HEK293 (cell line): Measurements from ENCODE around the gene COBL.

ENCODE experiments used
- BCL11A ChIP-seq: fragments of 450-650 bp; formaldehyde crosslinking; IDR thresholded peaks from 2 replicates; pipeline ENCODE4 v1.5.1; 2016; ENCODE audit warnings: low read depth, missing biosample characterization, missing genetic modification characterization
- FEZF1 ChIP-seq: fragments of 450-650 bp; formaldehyde crosslinking; IDR thresholded peaks from 2 replicates; pipeline ENCODE4 v1.5.1; 2016; ENCODE audit warnings: missing biosample characterization, missing genetic modification characterization
- GLIS1 ChIP-seq: fragments of 450-650 bp; formaldehyde crosslinking; IDR thresholded peaks from 2 replicates; pipeline ENCODE4 v1.5.1; 2016; ENCODE audit warnings: missing biosample characterization, missing genetic modification characterization
- GLIS2 ChIP-seq: fragments of 450-650 bp; formaldehyde crosslinking; IDR thresholded peaks from 2 replicates; pipeline ENCODE4 v1.5.1; 2016; ENCODE audit warnings: missing biosample characterization, missing genetic modification characterization
- HOXA7 ChIP-seq: sonication (generic); formaldehyde crosslinking; IDR thresholded peaks from 2 replicates; pipeline ENCODE4 v1.8.1; 2022; ENCODE audit warnings: missing genetic modification reagents, borderline replicate concordance
- KLF16 ChIP-seq: fragments of 450-650 bp; formaldehyde crosslinking; IDR thresholded peaks from 2 replicates; pipeline ENCODE4 v1.5.1; 2017; ENCODE audit warnings: missing biosample characterization, missing genetic modification characterization
- KLF8 ChIP-seq: fragments of 450-650 bp; formaldehyde crosslinking; IDR thresholded peaks from 2 replicates; pipeline ENCODE4 v1.5.1; 2016; ENCODE audit warnings: missing biosample characterization, missing genetic modification characterization
- OVOL3 ChIP-seq: fragments of 450-650 bp; formaldehyde crosslinking; IDR thresholded peaks from 2 replicates; pipeline ENCODE4 v1.5.1; 2016; ENCODE audit warnings: missing biosample characterization, missing genetic modification characterization
- SCRT2 ChIP-seq: fragments of 450-650 bp; formaldehyde crosslinking; IDR thresholded peaks from 2 replicates; pipeline ENCODE4 v1.5.1; 2016; ENCODE audit warnings: missing biosample characterization, missing genetic modification characterization
- SETDB1 ChIP-seq: IDR thresholded peaks from one replicate; pipeline ENCODE4 v1.6.1; 2017; ENCODE audit warnings: mild to moderate bottlenecking, low read length, moderate library complexity, mixed read lengths; ENCODE audit not compliant: insufficient read length
- ZBTB10 ChIP-seq: fragments of 450-650 bp; formaldehyde crosslinking; IDR thresholded peaks from 2 replicates; pipeline ENCODE4 v1.5.1; 2016; ENCODE audit warnings: missing biosample characterization, missing genetic modification characterization
- ZBTB44 ChIP-seq: fragments of 450-650 bp; IDR thresholded peaks from 2 replicates; pipeline ENCODE4 v1.5.1; 2018; ENCODE audit warnings: missing biosample characterization, mild to moderate bottlenecking, missing genetic modification characterization
- ZBTB8A ChIP-seq: fragments of 450-650 bp; formaldehyde crosslinking; IDR thresholded peaks from 2 replicates; pipeline ENCODE4 v1.5.1; 2016; ENCODE audit warnings: missing biosample characterization, missing genetic modification characterization
- ZNF133 ChIP-seq: fragments of 450-650 bp; formaldehyde crosslinking; IDR thresholded peaks from 2 replicates; pipeline ENCODE4 v1.5.1; 2016; ENCODE audit warnings: missing biosample characterization, missing genetic modification characterization
- ZNF37A ChIP-seq: fragments of 450-650 bp; IDR thresholded peaks from 2 replicates; pipeline ENCODE4 v1.5.1; 2018; ENCODE audit warnings: missing biosample characterization, missing genetic modification characterization
- ZNF394 ChIP-seq: fragments of 450-650 bp; formaldehyde crosslinking; IDR thresholded peaks from 2 replicates; pipeline ENCODE4 v1.5.1; 2016; ENCODE audit warnings: missing biosample characterization, missing genetic modification characterization, mild to moderate bottlenecking, moderate library complexity, borderline replicate concordance
- ZNF404 ChIP-seq: fragments of 450-650 bp; formaldehyde crosslinking; IDR thresholded peaks from 2 replicates; pipeline ENCODE4 v1.5.1; 2017; ENCODE audit warnings: missing biosample characterization, missing genetic modification characterization
- ZNF518A ChIP-seq: fragments of 450-650 bp; formaldehyde crosslinking; conservative IDR thresholded peaks from 2 replicates; pipeline ENCODE4 v1.5.1; 2016; ENCODE audit warnings: low read depth, missing biosample characterization, missing genetic modification characterization
- ZNF549 ChIP-seq: fragments of 450-650 bp; IDR thresholded peaks from 2 replicates; pipeline ENCODE4 v1.5.1; 2018; ENCODE audit warnings: missing biosample characterization, missing genetic modification characterization, mild to moderate bottlenecking, inconsistent platforms, moderate library complexity
- ZNF560 ChIP-seq: fragments of 450-650 bp; formaldehyde crosslinking; IDR thresholded peaks from 2 replicates; pipeline ENCODE4 v1.5.1; 2017; ENCODE audit warnings: missing biosample characterization, missing genetic modification characterization, borderline replicate concordance
- ZNF600 ChIP-seq: fragments of 450-650 bp; formaldehyde crosslinking; IDR thresholded peaks from 2 replicates; pipeline ENCODE4 v1.5.1; 2016; ENCODE audit warnings: missing biosample characterization, missing genetic modification characterization
- ZNF624 ChIP-seq: fragments of 450-650 bp; formaldehyde crosslinking; IDR thresholded peaks from 2 replicates; pipeline ENCODE4 v1.5.1; 2017; ENCODE audit warnings: missing biosample characterization, missing genetic modification characterization
- ZNF791 ChIP-seq: fragments of 450-650 bp; formaldehyde crosslinking; IDR thresholded peaks from 2 replicates; pipeline ENCODE4 v1.5.1; 2016; ENCODE audit warnings: missing biosample characterization, missing genetic modification characterization
- ZSCAN23 ChIP-seq: fragments of 450-650 bp; formaldehyde crosslinking; IDR thresholded peaks from 2 replicates; pipeline ENCODE4 v1.5.1; 2016; ENCODE audit warnings: missing biosample characterization, missing genetic modification characterization
- ZXDB ChIP-seq: fragments of 450-650 bp; formaldehyde crosslinking; IDR thresholded peaks from 2 replicates; pipeline ENCODE4 v1.5.1; 2016; ENCODE audit warnings: missing biosample characterization, missing genetic modification characterization
- TF ChIP-seq, protein P1 (sequence below): fragments of 450-650 bp; formaldehyde crosslinking; IDR thresholded peaks from 2 replicates; pipeline ENCODE4 v1.5.1; 2016; ENCODE audit warnings: missing biosample characterization, missing genetic modification characterization

Gene COBL

DNA sequence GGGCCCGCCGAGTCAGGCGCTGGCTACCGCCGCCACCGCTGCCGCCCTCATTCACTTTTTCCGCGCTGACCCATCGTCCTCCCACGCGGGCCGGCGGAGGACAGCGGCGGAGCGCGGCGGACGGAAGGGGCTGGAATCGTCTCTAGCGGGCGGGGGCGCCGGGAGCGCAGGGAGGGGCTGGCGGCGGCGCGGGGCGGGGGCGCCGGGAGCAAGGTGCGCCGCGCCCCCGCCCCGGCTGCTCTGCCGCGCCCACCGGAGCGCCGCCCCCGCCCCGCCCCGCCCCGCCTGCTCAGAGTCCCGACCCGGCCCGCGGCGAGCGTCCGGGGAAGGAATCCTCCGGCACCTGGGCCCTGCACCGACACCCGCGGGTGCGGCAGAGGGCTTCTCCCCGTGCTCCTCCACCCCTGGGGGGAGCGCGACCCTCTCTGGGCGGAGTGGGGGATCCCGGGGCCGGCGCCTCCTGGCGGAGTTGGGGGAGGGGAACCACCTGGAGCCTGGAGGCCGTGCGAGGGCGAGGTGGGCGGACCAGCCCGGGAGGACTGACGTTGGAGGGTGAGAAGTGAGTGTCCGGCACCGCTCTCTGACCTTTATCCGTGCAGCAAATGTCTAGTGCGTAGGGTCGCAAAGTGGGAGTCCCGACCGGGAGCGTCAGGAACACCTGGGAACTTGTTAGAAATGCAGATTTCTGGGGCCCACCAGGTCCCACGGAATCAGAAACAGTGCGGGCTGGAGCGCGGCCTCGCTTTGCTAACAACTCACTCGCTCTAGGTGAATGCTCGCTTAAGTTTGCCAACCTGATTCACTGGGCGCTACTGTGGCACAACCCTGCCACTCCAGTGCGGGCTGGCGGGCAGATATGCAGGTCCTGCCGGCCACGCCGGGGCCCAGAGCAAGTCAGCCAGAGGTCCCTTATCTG is at the start of gene COBL (continued):
- TF ChIP-seq ZBTB10 (tag by site-specific recombination) (no peak), GLIS2 (tag by site-specific recombination) (peak; percentile 41; the same call in 1 of the 2 replicates), SCRT2 (tag by site-specific recombination) (no peak), ZNF518A (tag by site-specific recombination) (no peak), ZNF133 (tag by site-specific recombination) (no peak), ZNF600 (tag by site-specific recombination) (peak; percentile 84), HOXA7 (CRISPR knock-in tag) (no peak), KLF16 (no peak), ZSCAN23 (tag by site-specific recombination) (no peak), ZXDB (0 out of 2 replicates have a peak, but pooled peaks have one; percentile 37), ZBTB8A (tag by site-specific recombination) (0 out of 2 replicates have a peak, but pooled peaks have one; percentile 10), BCL11A (no peak), FEZF1 (tag by site-specific recombination) (no peak), KLF8 (tag by site-specific recombination) (peak; percentile 39; the same call in 1 of the 2 replicates), SETDB1 (no peak), GLIS1 (tag by site-specific recombination) (no peak), ZNF37A (tag by site-specific recombination) (no peak), ZNF624 (tag by site-specific recombination) (no peak), ZNF404 (tag by site-specific recombination) (no peak), ZNF394 (tag by site-specific recombination) (no peak), ZNF549 (tag by site-specific recombination) (no peak), ZBTB44 (tag by site-specific recombination) (no peak), ZNF560 (tag by site-specific recombination) (no peak), ZNF791 (no peak), OVOL3 (tag by site-specific recombination) (no peak)
- TF ChIP-seq, protein P1, sequence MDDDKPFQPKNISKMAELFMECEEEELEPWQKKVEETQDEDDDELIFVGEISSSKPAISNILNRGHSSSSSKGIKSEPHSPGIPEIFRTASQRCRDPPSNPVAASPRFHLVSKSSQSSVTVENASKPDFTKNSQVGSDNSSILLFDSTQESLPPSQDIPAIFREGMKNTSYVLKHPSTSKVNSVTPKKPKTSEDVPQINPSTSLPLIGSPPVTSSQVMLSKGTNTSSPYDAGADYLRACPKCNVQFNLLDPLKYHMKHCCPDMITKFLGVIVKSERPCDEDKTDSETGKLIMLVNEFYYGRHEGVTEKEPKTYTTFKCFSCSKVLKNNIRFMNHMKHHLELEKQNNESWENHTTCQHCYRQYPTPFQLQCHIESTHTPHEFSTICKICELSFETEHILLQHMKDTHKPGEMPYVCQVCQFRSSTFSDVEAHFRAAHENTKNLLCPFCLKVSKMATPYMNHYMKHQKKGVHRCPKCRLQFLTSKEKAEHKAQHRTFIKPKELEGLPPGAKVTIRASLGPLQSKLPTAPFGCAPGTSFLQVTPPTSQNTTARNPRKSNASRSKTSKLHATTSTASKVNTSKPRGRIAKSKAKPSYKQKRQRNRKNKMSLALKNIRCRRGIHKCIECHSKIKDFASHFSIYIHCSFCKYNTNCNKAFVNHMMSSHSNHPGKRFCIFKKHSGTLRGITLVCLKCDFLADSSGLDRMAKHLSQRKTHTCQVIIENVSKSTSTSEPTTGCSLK (tag by site-specific recombination): no peak
